Neural cell (in vitro differentiated cells): ENCODE measurements around the gene STRIP1. TPM values are rescaled to one million over a fixed set of nuclear protein-coding genes. Genes with fewer than 3 reads are reported as not detected.

Experiments used
- H2AFZ ChIP-seq: fragments of 200-600, 300-800 bp; sonication (generic), shearing (Covaris generic); 2 replicates; pipeline ENCODE4 v1.6.0; 2014; ENCODE audit warnings: low read depth, mild to moderate bottlenecking, antibody characterized with exemption, low read length, moderate library complexity
- H3F3A ChIP-seq: fragments of 200-600 bp; shearing (Covaris generic); 2 replicates; pipeline ENCODE4 v1.6.1; 2016; ENCODE audit warnings: mild to moderate bottlenecking, moderate library complexity, mixed read lengths, antibody characterized with exemption, low read length; ENCODE audit not compliant: insufficient read depth, poor library complexity, severe bottlenecking
- H3K27ac ChIP-seq: fragments of 200-600, 300-800 bp; sonication (generic), shearing (Covaris generic); 2 replicates; pipeline ENCODE4 v1.5.1; 2014; ENCODE audit warnings: mild to moderate bottlenecking, low read length, moderate library complexity
- H3K27me3 ChIP-seq: fragments of 300-800, 200-600 bp; sonication (generic), shearing (Covaris generic); 2 replicates; pipeline ENCODE4 v1.6.0; 2014; ENCODE audit warnings: mild to moderate bottlenecking, low read depth, low read length, moderate library complexity; ENCODE audit not compliant: insufficient read depth
- H3K36me3 ChIP-seq: fragments of 300-800, 200-600 bp; sonication (generic), shearing (Covaris generic); 2 replicates; pipeline ENCODE4 v1.5.1; 2014; ENCODE audit warnings: mild to moderate bottlenecking, antibody characterized with exemption, low read length, moderate library complexity; ENCODE audit not compliant: insufficient read depth
- H3K4me2 ChIP-seq: fragments of 300-800, 200-600 bp; sonication (generic), shearing (Covaris generic); 2 replicates; pipeline ENCODE4 v1.6.0; 2014; ENCODE audit warnings: mild to moderate bottlenecking, low read length
- H3K4me3 ChIP-seq: fragments of 300-800, 200-600 bp; sonication (generic), shearing (Covaris generic); 2 replicates; pipeline ENCODE4 v1.5.1; 2014; ENCODE audit warnings: mild to moderate bottlenecking, low read length, moderate library complexity
- H3K79me2 ChIP-seq: fragments of 200-600 bp; shearing (Covaris generic); replicated peaks from 2 replicates; pipeline ENCODE4 v1.6.0; 2014; ENCODE audit warnings: mild to moderate bottlenecking, low read length, moderate library complexity; ENCODE audit not compliant: insufficient read depth
- H3K9ac ChIP-seq: fragments of 300-800, 200-600 bp; sonication (generic), shearing (Covaris generic); 2 replicates; pipeline ENCODE4 v1.6.1; 2016; ENCODE audit warnings: mild to moderate bottlenecking, low read length, mixed read lengths
- H3K9me2 ChIP-seq: fragments of 200-600 bp; shearing (Covaris generic); 2 replicates; pipeline ENCODE4 v1.6.1; 2016; ENCODE audit warnings: mild to moderate bottlenecking, low read length, mixed read lengths; ENCODE audit not compliant: insufficient read depth
- H3K9me3 ChIP-seq: fragments of 200-600, 300-800 bp; sonication (generic), shearing (Covaris generic); 2 replicates; pipeline ENCODE4 v1.6.1; 2016; ENCODE audit warnings: mild to moderate bottlenecking, mixed run types, low read length, moderate library complexity, mixed read lengths
- H4K20me1 ChIP-seq: fragments of 200-600 bp; shearing (Covaris generic); 2 replicates; pipeline ENCODE4 v1.6.1; 2016; ENCODE audit warnings: mild to moderate bottlenecking, mixed run types; ENCODE audit not compliant: insufficient read depth
- CTCF ChIP-seq: fragments of 450-650 bp; IDR thresholded peaks from 2 replicates; pipeline ENCODE4 v1.5.1; 2014; ENCODE audit warnings: antibody characterized with exemption, mild to moderate bottlenecking, moderate library complexity; ENCODE audit not compliant: poor library complexity, severe bottlenecking
- EP300 ChIP-seq: fragments of 450-650 bp; conservative IDR thresholded peaks from 2 replicates; pipeline ENCODE4 v1.6.1; 2014; ENCODE audit warnings: antibody characterized with exemption, mild to moderate bottlenecking, moderate library complexity; ENCODE audit not compliant: poor library complexity, severe bottlenecking
- EZH2 ChIP-seq: fragments of 200-600, 300-800 bp; shearing (Covaris generic), sonication (generic); IDR thresholded peaks from 2 replicates; pipeline ENCODE4 v1.6.1; 2014; ENCODE audit warnings: antibody characterized with exemption, low read length, borderline replicate concordance, mild to moderate bottlenecking; ENCODE audit not compliant: insufficient read depth, poor library complexity, severe bottlenecking
- MXI1 ChIP-seq: fragments of 450-650 bp; conservative IDR thresholded peaks from 2 replicates; pipeline ENCODE4 v1.6.1; 2014; ENCODE audit warnings: antibody characterized with exemption, mild to moderate bottlenecking; ENCODE audit not compliant: poor library complexity, severe bottlenecking
- POLR2AphosphoS5 ChIP-seq: IDR thresholded peaks from 2 replicates; pipeline ENCODE4 v1.6.1; 2012
- RAD21 ChIP-seq: fragments of 450-650 bp; conservative IDR thresholded peaks from 2 replicates; pipeline ENCODE4 v1.6.1; 2014; ENCODE audit warnings: antibody characterized with exemption, mild to moderate bottlenecking, moderate library complexity
- SMC3 ChIP-seq: fragments of 450-650 bp; conservative IDR thresholded peaks from 2 replicates; pipeline ENCODE4 v1.6.1; 2014; ENCODE audit warnings: antibody characterized with exemption, mild to moderate bottlenecking, moderate library complexity; ENCODE audit not compliant: poor library complexity
- TAF1 ChIP-seq: IDR thresholded peaks from 2 replicates; pipeline ENCODE4 v1.6.1; 2012; ENCODE audit warnings: low read depth
- polyA plus RNA-seq: library from polyadenylated mRNA; depleted of rRNA; stranded (reverse); fragments of >200 nt; gene quantifications from 2 replicates; pipeline ENCODE4 v1.2.3, GENCODE V29; 2014
- TF ChIP-seq, protein P1 (sequence below): IDR thresholded peaks from 2 replicates; pipeline ENCODE4 v1.6.1; 2012; ENCODE audit warnings: borderline replicate concordance

STRIP1 gene
- polyA plus RNA-seq, 1 donor from 2014 or later: 178 TPM

DNA sequence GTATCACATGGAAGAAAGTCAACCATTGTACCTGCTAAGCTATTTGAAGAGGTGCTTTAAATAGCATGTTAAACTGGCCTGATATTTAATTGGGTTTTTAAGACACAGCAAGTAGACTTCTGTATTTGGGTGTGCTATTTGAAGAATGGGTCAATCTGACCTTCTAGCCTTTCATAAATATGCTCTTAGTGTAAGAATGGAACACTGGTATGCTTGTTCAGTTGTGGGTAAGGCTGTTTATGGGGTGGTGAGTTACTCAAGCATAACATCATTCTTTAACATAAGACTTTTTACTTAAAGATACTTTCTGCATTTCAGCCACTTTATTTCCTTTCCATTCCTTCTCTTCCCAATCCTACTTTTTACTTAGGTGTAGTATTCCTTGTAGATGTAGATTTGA lies 28.5 kb upstream of the STRIP1 start:
- H3K27ac ChIP-seq: no peak overlapping the region
- no peaks in the 10 kb centered on the region for H3K27me3 ChIP-seq
- TF ChIP-seq EP300: no peak
- no peak for TF ChIP-seq SMC3
- no peak for TF ChIP-seq CTCF
- no peak for TF ChIP-seq MXI1
- no peak for TF ChIP-seq TAF1
- TF ChIP-seq RAD21: no peak
- TF ChIP-seq EZH2: no peak
- no peak for TF ChIP-seq POLR2AphosphoS5
- TF ChIP-seq, protein P1, sequence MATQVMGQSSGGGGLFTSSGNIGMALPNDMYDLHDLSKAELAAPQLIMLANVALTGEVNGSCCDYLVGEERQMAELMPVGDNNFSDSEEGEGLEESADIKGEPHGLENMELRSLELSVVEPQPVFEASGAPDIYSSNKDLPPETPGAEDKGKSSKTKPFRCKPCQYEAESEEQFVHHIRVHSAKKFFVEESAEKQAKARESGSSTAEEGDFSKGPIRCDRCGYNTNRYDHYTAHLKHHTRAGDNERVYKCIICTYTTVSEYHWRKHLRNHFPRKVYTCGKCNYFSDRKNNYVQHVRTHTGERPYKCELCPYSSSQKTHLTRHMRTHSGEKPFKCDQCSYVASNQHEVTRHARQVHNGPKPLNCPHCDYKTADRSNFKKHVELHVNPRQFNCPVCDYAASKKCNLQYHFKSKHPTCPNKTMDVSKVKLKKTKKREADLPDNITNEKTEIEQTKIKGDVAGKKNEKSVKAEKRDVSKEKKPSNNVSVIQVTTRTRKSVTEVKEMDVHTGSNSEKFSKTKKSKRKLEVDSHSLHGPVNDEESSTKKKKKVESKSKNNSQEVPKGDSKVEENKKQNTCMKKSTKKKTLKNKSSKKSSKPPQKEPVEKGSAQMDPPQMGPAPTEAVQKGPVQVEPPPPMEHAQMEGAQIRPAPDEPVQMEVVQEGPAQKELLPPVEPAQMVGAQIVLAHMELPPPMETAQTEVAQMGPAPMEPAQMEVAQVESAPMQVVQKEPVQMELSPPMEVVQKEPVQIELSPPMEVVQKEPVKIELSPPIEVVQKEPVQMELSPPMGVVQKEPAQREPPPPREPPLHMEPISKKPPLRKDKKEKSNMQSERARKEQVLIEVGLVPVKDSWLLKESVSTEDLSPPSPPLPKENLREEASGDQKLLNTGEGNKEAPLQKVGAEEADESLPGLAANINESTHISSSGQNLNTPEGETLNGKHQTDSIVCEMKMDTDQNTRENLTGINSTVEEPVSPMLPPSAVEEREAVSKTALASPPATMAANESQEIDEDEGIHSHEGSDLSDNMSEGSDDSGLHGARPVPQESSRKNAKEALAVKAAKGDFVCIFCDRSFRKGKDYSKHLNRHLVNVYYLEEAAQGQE: no peak
- no peaks in the 10 kb centered on the region for H3F3A ChIP-seq
- no peaks in the 10 kb centered on the region for H4K20me1 ChIP-seq
- peaks cover 13% of the 10 kb centered on the region for H3K79me2 ChIP-seq
- no peak overlapping the region for H3K4me3 ChIP-seq
- H3K9me3 ChIP-seq: no peaks in the 10 kb centered on the region
- H3K36me3 ChIP-seq: peaks cover 3% of the 10 kb centered on the region
- no peak overlapping the region for H3K4me2 ChIP-seq
- no peaks in the 10 kb centered on the region for H3K9me2 ChIP-seq
- H2AFZ ChIP-seq: no peak overlapping the region
- H3K9ac ChIP-seq: no peak overlapping the region

DNA sequence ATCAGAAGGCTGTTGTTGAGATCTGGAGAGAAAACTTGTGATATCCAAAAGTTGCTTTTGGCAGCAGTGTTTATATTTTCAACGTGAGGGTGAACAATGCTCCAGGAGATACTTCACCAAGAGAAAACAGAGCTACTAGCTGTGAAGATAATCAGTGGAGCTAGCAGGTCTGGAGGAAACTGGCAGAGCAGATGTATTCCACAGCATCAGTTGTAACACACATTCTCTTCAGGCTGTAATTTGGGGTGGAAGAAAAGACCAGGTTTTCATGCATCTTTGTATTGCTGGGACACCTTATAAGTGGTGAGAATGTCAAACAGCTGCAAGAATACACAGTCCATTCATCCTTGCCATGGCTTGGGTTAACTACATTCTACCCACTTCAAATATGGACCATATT lies 27.9 kb upstream of the STRIP1 start:
- Histone ChIP-seq H2AFZ (no peak overlapping the region), H3K9me3 (no peaks in the 10 kb centered on the region), H3K36me3 (peaks cover 3% of the 10 kb centered on the region), H4K20me1 (no peaks in the 10 kb centered on the region), H3K27me3 (no peaks in the 10 kb centered on the region), H3F3A (no peaks in the 10 kb centered on the region), H3K9me2 (no peaks in the 10 kb centered on the region), H3K9ac (no peak overlapping the region), H3K4me2 (no peak overlapping the region), H3K4me3 (no peak overlapping the region), H3K79me2 (peaks cover 11% of the 10 kb centered on the region), H3K27ac (no peak overlapping the region)
- no peak for TF ChIP-seq POLR2AphosphoS5
- TF ChIP-seq MXI1: no peak
- TF ChIP-seq SMC3: no peak
- no peak for TF ChIP-seq TAF1
- TF ChIP-seq EP300: no peak
- TF ChIP-seq, protein P1: no peak
- TF ChIP-seq RAD21: no peak
- TF ChIP-seq EZH2: no peak
- TF ChIP-seq CTCF: no peak
